Esophagus squamous epithelium (tissue), 5 donors: ENCODE results near the gene RAB40C. TPM values are rescaled to one million over a fixed set of nuclear protein-coding genes. Genes with fewer than 3 reads are reported as not detected.

ENCODE experiments used
- DNase-seq: peaks from one replicate; lab custom pipeline; 2025; lab: John Stamatoyannopoulos, UW
- H3K27ac ChIP-seq, 4 donors: fragments of 200-600 bp; sonication (generic); one replicate each; pipeline ENCODE4 v1.5.1; 2016 to 2019; ENCODE audit warnings: mild to moderate bottlenecking in 1 of 4
- H3K27me3 ChIP-seq, 4 donors: fragments of 200-600 bp; sonication (generic); 1 replicate in 3 of 4; 2 replicates in 1 of 4; pipeline versions ENCODE4 v1.5.1 to v1.6.0; 2017 to 2021; ENCODE audit warnings: antibody characterized with exemption in 1 of 4
- H3K36me3 ChIP-seq, 3 donors: fragments of 200-600 bp; sonication (generic); one replicate each; pipeline ENCODE4 v1.5.1; 2016 to 2019
- H3K4me1 ChIP-seq, 3 donors: fragments of 200-600 bp; sonication (generic); one replicate each; pipeline ENCODE4 v1.5.1; 2017 to 2019
- H3K4me3 ChIP-seq, 4 donors: fragments of 200-600 bp; sonication (generic); 1 replicate in 3 of 4; 2 replicates in 1 of 4; pipeline ENCODE4 v1.5.1; 2016 to 2019; ENCODE audit warnings: mild to moderate bottlenecking in 2 of 4, moderate library complexity in 1 of 4
- H3K9me3 ChIP-seq, 3 donors: fragments of 200-600 bp; sonication (generic); one replicate each; pipeline ENCODE4 v1.5.1; 2016 to 2019
- CTCF ChIP-seq, 6 experiments: fragments of 450-650 bp in 4 of 6; fragments of 200-600 bp in 2 of 6; sonication (generic) in 2 of 6; IDR thresholded peaks; one replicate each; pipeline ENCODE4 v1.5.1; 2016 to 2019; ENCODE audit warnings: antibody characterized with exemption in 6 of 6, mild to moderate bottlenecking in 4 of 6, moderate library complexity in 4 of 6
- POLR2A ChIP-seq, 4 donors: fragments of 450-650 bp; IDR thresholded peaks; one replicate each; pipeline ENCODE4 v1.6.1; 2017; ENCODE audit warnings: antibody characterized with exemption in 4 of 4, mild to moderate bottlenecking in 4 of 4, moderate library complexity in 3 of 4
- WGBS, 2 donors: methylation state at CpG; one replicate each; pipeline ENCODE4 v1.1.5; 2018; 5-methylcytosine and 5-hydroxymethylcytosine counted together
- intact Hi-C: fragments of 100-400 bp; cut with DNase I; formaldehyde crosslinking; loops from one replicate; pipeline ENCODE4 v1.15.0; 2022
- total RNA-seq, 4 donors: library from RNA; depleted of rRNA; stranded (reverse); fragments of >200 nt; gene quantifications; one replicate each; pipeline ENCODE4 v1.1.0, GENCODE V29; 2016
- donor health status: DM: yes; HTN: yes; CAD: no.

RAB40C gene
- total RNA-seq, 4 donors from 2014 or later: 14.2 to 31.4 (median 20.3) TPM

GRCh38 chr16:667113-667779 lies 77.4 kb downstream of the RAB40C start:
- Histone ChIP-seq H3K36me3 (peaks cover 22 to 33% (median 25%) of the 10 kb centered on the region in 3 donors), H3K9me3 (no peaks in the 10 kb centered on the region), H3K27ac (peak overlapping the region; percentile 87 to 93 (median 92)), H3K27me3 (no peaks in the 10 kb centered on the region), H3K4me1 (peaks cover 16 to 32% (median 16%) of the 10 kb centered on the region in 3 donors), H3K4me3 (peak overlapping the region in 3 of 4 donors; percentile 62 to 89 (median 82))
- 52 to 72% methylated on average over 10 to 17 of the region's 22 CpGs for WGBS, 2 donors
- intact Hi-C loops: loop anchor here (10.0 kb wide), 1 partner anchor 82 kb away; no protein-coding TSS in a partner anchor
- TF ChIP-seq CTCF (IDR thresholded peaks at IDR 0.05) (no peak), POLR2A (IDR thresholded peaks at IDR 0.05) (no peak)
- DNase-seq: no peak

GRCh38 chr16:667780-668518 lies 78.1 kb downstream of the RAB40C start, which contains the start of gene RHOT2:
TSS of gene RHOT2 (plus strand) at chr16:668132. CDS start at chr16:668200, 68 bp downstream.
- H3K4me1 ChIP-seq: peaks cover 16 to 36% (median 16%) of the 10 kb centered on the region in 3 donors
- H3K27me3 ChIP-seq: no peaks in the 10 kb centered on the region
- H3K27ac ChIP-seq: peak within 1 kb of the TSS; percentile 87 to 93 (median 92)
- 0% methylated on average over 2 of the region's 78 CpGs; no CpG with 5 or more reads in 1 of the 2 donors for WGBS, 2 donors
- peak in 2 of 4 donors; percentile 49 to 77 for TF ChIP-seq POLR2A (IDR thresholded peaks at IDR 0.05)
- peak; percentile 79 to 98 (median 97) for TF ChIP-seq CTCF (IDR thresholded peaks at IDR 0.05)
- DNase-seq: peak; percentile 65
- H3K9me3 ChIP-seq: no peaks in the 10 kb centered on the region
- H3K36me3 ChIP-seq: peaks cover 29 to 40% (median 30%) of the 10 kb centered on the region in 3 donors
- intact Hi-C loops: loop anchor here (10.0 kb wide), 1 partner anchor 83 kb away; no protein-coding TSS in a partner anchor
- H3K4me3 ChIP-seq: peak within 1 kb of the TSS; percentile 62 to 89 (median 82)

GRCh38 chr16:668519-669171 lies 78.8 kb downstream of the RAB40C start:
- no peaks in the 10 kb centered on the region for H3K9me3 ChIP-seq
- H3K27me3 ChIP-seq: no peaks in the 10 kb centered on the region
- TF ChIP-seq POLR2A (IDR thresholded peaks at IDR 0.05) (no peak), CTCF (IDR thresholded peaks at IDR 0.05) (no peak)
- peaks cover 16 to 43% (median 16%) of the 10 kb centered on the region in 3 donors for H3K4me1 ChIP-seq
- no peak for DNase-seq
- H3K36me3 ChIP-seq: peaks cover 34 to 47% (median 35%) of the 10 kb centered on the region in 3 donors
- peak overlapping the region; percentile 87 to 93 (median 92) for H3K27ac ChIP-seq
- peak overlapping the region; percentile 62 to 89 (median 82) for H3K4me3 ChIP-seq
- WGBS, 2 donors: no CpG with 5 or more reads among the region's 50 CpGs
- intact Hi-C loops: loop anchor here (10.0 kb wide), 1 partner anchor 84 kb away; no protein-coding TSS in a partner anchor

- H3K4me1 ChIP-seq: peaks cover 16 to 48% (median 16%) of the 10 kb centered on the region in 3 donors
- TF ChIP-seq POLR2A (IDR thresholded peaks at IDR 0.05) (no peak), CTCF (IDR thresholded peaks at IDR 0.05) (no peak)
- no peak for DNase-seq
- H3K4me3 ChIP-seq: no peak overlapping the region
- WGBS, 2 donors: 93% methylated on average over 3 of the region's 13 CpGs; no CpG with 5 or more reads in 1 of the 2 donors
- intact Hi-C loops: loop anchor here (10.0 kb wide), 1 partner anchor 85 kb away; no protein-coding TSS in a partner anchor
- H3K27me3 ChIP-seq: no peaks in the 10 kb centered on the region
- H3K36me3 ChIP-seq: peaks cover 35 to 56% (median 36%) of the 10 kb centered on the region in 3 donors
- no peak overlapping the region for H3K27ac ChIP-seq
- H3K9me3 ChIP-seq: no peaks in the 10 kb centered on the region
Observed at GRCh38 chr16:669666-670065, 79.8 kb downstream of the RAB40C start.
